Stimulated activated CD8-positive, alpha-beta memory T cell treated with anti-CD3 and anti-CD28 coated beads, Interleukin-15, amount 100 ng/mL, for 48 hours (primary cell): ENCODE results near the gene TAS1R2.
"Not testable (repeated sequence)": the region's sequence is repeated elsewhere in the genome, so short reads cannot be mapped to it uniquely, and the experiment has no call there.

ENCODE experiments used
- DNase-seq, 2 donors: peaks; one replicate each; pipeline ENCODE4 v3.0.0-alpha.2; 2020; ENCODE audit warnings: low read depth in 2 of 2

The TAS1R2 gene

DNA sequence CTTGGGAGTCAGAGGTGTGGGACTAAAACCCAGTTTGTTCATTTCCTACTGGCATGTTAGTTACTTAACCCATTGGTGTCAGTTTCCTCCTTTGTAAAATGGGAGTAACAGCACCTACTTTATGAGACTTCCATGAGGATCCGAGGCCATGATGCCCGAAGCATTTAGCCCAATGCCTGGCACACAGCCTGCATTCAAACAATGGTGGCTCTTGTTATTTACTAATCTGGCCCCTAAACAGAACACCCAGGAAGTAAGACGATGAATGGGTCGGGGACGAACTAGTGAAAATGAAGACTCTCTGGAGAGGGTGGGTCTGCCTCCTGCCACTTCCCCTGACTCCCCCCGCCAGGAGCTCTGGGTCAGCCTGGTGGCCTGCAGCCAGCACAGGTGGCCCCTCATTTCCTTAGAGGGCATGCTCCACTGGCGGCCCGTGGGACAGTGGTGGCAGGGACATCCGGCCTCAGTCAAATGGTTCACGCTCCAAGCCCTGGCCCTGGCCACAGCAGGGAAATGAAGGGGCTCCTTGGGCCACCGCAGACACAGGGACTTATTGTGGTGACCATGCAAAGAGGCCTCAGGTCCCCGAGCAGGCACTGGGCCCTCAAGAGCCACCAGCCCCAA, 9.5 kb upstream of the TAS1R2 start:
- DNase-seq, result no peak

DNA sequence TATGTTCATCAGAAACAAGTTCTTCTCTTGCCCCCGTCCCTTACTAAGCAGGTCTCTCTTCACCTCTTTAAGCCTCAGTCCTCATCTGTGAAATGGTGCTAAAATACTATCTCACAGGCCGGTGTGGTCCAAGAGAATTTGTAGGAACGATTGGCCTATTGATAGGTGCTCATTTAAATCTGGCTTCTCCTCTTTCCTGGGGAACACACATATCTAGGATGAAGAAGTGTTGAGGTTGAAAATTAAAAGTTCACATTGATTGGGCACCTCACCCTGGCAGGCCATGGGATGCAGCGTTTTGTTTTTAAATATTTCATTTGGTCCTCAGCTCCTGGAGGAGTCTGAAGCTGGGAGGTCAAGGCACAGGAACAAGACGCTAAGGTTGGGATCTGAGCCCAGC, 8.9 kb upstream of the TAS1R2 start:
- no peak for DNase-seq

DNA sequence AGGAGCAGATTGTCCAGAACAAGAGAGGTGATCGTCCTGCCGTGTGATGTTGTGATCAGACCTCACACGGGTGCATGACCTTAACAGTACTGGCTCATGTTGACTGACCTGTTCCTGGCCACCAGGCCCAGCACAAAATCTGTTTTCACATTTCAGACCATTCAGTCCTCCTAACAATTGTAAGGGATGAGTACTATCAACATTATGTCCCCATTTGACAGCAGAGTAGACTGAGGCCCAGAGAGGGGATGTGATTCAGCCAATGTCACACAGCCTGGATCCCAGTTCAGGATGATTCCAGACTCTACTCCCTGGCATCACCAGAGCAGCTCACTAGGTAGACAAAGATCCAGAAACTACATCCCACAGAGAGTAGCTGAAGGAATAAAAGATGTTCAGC, 7.4 kb upstream of the TAS1R2 start:
- DNase-seq, result no peak

- no peak for DNase-seq
Observed at GRCh38 chr1:18866314-18866713, 6.9 kb upstream of the TAS1R2 start.

GRCh38 chr1:18865176-18865575, 5.7 kb upstream of the TAS1R2 start:
- no peak for DNase-seq

DNA sequence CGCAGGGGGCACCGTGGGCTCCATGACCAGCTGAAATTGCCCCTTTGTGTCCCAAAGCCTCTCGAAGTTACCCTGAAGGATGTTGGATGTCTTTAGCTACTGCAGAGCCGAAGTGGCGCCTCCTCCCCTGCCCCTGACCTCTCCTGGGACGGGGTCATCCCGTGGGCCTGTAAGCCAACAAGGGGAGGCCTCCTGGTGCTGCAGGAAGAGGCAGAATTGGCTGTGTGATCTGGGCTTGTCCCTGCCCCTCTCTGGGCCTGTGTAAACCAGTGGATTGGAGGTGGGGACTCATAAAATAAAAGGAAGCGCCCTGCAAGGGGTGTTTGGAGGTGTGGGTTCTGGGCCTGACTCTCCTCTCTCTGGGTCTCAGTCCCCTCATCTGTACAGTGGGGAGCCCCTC, 2.1 kb upstream of the TAS1R2 start:
- no peak for DNase-seq

- DNase-seq, result no peak
Observed at GRCh38 chr1:18861082-18861481, 1.6 kb upstream of the TAS1R2 start.

GRCh38 chr1:18858070-18858688, 1.3 kb downstream of the TAS1R2 start:
- no peak for DNase-seq

DNA sequence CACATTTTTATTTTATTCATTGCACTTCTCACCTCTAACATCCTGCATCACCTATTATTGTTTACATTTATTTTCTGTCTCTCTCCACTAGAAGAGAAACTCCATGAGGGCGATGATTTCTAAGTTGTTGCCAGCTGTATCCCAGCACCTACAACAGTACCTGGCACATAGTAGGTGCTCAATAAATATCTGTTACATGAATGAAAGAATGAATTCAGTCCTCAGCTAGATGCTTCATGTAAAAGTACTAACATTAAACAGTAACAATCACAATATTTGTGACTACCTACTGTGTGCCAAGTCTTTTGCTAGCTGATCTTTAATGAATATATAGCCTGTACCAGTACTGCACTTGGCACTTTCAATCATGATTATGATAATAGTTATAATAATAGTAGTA, 3.0 kb downstream of the TAS1R2 start:
- DNase-seq, result no peak

DNA sequence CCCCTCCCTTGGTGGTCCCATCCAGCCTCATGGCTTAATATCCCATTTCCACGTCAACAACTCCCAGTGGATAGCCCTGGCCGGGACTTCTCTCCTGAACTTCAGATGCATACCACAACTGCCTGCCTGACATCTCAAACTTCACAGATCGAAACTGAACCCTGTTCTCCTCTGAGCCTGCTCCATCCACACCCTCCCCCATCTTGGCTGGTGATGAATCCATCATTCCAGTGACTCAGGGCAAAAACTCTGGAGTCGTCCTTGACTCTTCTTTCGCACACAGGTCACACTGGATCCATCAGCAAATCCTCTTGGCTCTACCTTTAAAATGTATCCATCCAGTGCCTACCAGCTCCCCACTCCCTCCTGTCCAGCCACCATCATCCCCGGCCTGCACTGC, 3.9 kb downstream of the TAS1R2 start:
- DNase-seq, result no peak

DNA sequence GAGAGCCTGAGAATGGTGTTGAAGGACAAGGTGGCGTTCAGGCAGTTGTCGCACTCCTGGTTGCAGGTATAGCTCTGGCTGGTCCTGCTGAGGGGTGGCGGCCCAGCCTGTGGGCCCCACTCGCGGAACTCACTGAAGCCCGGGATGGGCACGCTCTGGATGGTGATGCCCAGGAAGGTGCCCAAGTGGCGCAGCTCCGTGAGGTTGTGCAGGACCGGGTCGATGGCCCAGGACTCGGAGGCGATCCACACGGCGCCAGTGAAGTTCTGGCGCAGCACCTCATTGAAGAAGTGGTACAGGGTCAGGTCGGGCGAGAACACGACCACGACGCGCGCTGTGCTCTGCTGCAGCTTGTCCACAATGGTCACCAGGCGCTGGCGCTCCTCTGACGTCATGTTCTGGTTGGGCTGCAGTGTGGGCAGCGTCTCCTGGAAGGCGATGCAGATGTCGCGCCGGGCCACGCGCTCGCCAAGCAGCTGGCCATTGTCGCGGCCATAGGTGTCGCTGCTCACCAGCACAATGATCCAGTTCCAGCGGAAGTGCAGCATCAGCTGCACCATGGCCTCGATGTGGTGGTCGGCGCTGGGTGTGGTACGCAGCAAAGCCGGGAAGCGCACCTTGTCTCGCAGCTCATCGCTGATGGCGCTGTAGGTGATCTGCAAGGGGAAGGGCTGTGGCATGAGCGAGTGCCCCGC, 5.0 kb downstream of the TAS1R2 start:
- no peak for DNase-seq

- DNase-seq, result no peak
Observed at GRCh38 chr1:18852501-18852900, 7.0 kb downstream of the TAS1R2 start.

GRCh38 chr1:18849261-18849711, 10.2 kb downstream of the TAS1R2 start:
- no peak for DNase-seq

GRCh38 chr1:18847723-18848122, 11.7 kb downstream of the TAS1R2 start:
- not testable (repeated sequence) for DNase-seq

DNA sequence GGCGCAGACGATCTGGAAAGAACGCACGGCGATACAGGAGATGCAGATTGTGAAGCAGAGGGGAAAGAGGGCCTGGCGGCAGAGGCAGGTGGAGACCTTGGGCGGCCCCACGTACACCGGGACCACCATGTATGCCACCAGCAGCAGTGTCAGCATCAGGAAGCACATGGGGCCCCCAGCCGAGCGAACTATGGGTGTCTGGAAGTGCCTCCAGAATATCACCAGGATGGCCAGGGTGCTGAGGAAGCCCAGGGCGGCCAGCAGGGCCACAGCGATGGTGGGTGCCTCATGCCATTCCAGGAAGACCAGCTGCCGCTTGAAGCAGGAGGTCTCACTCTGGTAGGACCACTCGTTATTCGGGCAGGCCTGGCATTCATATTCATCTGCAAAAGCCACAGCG, 19.3 kb downstream of the TAS1R2 start:
- DNase-seq, result no peak

GRCh38 chr1:18836654-18837053, 22.8 kb downstream of the TAS1R2 start:
- DNase-seq, result no peak

GRCh38 chr1:18832319-18832718, 27.1 kb downstream of the TAS1R2 start:
- DNase-seq, result not testable (repeated sequence)

- no peak for DNase-seq
Observed at GRCh38 chr1:18831656-18832055, 27.8 kb downstream of the TAS1R2 start.

DNA sequence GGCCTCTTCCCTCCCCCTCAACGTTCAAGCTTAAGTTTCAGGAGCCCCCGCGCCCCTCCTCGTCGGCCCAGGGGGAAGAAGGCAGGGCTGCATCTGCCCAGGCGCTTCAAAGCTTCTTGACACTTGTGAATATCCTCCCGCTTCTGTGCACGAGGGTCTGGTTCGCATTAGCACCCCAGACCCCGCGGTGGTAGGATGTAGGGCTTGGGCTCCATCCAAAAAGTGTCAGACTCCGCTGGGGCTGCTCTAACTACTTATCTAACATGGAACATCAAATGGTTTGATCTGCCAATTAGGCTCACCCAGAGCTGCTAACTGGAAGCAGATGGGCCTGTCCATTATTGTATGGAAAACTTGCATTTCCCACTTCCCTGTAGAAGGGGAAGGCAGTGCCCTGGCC, 28.9 kb downstream of the TAS1R2 start:
- DNase-seq, result no peak

GRCh38 chr1:18829671-18830070, 29.8 kb downstream of the TAS1R2 start:
- no peak for DNase-seq

DNA sequence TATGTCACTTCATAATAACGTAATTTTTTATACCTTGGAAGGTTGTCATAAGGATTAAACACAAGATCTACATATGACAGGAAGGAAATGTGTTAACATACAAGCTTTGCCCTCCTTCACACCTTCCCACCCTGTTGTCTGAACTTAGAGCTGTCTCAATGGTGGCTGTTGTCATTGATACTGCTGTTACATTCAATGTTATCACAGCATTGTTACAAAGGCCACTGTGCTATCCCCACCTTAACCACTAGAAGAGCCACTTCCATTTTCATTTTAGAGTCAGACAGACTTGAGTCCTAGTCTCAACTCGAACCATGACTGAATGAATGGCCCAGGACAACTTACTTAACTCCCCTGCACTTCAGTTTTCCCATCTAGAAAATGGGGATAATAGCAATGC, 31.2 kb downstream of the TAS1R2 start:
- DNase-seq, result no peak

DNA sequence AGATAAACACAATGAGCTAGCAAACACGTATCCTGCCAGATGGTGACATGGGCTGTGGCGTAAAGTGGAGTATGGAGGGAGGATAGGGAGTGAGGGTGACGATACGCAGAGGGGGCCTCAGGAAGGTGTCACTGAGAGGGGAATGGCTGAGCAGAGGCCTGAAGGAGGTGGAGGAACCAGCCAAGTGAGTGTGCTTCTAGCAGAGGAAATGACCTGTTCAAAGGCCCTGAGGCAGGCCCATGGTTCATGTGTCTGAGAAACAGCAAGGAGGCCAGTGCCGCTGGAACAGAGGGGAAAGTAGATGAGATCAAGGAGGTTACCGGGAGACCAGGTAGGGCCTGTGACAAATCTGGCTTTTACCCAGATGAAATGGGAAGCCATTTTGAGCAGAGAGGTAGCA, 36.0 kb downstream of the TAS1R2 start:
- DNase-seq, result no peak
